ENCODE measurements around the gene NECAP2. TPM values are rescaled to one million over a fixed set of nuclear protein-coding genes. Genes with fewer than 3 reads are reported as not detected.
"Not testable (repeated sequence)": the region's sequence is repeated elsewhere in the genome, so short reads cannot be mapped to it uniquely, and the experiment has no call there.

Gene NECAP2
- total and polyA plus RNA-seq, 7 donors, result 22.8 to 59.2 (median 38.0) TPM

DNA sequence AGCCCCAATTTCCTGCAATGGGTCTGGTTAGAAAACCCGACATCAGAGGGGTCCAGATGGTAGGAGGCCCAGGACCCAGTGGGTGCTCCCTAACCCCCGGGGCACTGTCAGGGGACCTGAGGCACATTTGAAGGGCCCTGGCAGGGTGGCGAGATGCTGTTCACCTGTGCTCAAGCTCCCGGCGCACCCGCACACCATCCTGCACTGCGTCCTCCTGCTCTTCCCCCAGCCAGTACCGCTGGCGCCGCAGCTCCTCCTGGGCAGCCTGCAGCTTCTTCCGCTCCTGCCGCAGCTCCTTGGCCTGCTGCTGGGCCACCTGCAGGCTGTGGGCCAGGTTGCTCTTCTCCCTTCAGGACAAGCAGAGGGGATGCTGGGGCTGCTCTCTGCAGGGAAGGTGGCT is 37.6 kb downstream of the NECAP2 start:
- Histone ChIP-seq H3K36me3 (peaks cover 22 to 90% (median 62%) of the 10 kb centered on the region in 4 donors), H3K4me1 (no peaks in the 10 kb centered on the region), H3K4me3 (no peak overlapping the region), H3K9me3 (no peaks in the 10 kb centered on the region), H3K27me3 (no peaks in the 10 kb centered on the region), H3K27ac (no peak overlapping the region)
- WGBS, 2 donors, result 94 to 97% methylated on average over 12 of the region's 12 CpGs
- peak; percentile 57 for DNase-seq
- intact Hi-C loops (cut with DNase I), result no loop called here
- TF ChIP-seq POLR2A (IDR thresholded peaks at IDR 0.05), result no peak
- TF ChIP-seq POLR2AphosphoS5 (IDR thresholded peaks at IDR 0.05), result no peak
- TF ChIP-seq EP300 (IDR thresholded peaks at IDR 0.05), result no peak

DNA sequence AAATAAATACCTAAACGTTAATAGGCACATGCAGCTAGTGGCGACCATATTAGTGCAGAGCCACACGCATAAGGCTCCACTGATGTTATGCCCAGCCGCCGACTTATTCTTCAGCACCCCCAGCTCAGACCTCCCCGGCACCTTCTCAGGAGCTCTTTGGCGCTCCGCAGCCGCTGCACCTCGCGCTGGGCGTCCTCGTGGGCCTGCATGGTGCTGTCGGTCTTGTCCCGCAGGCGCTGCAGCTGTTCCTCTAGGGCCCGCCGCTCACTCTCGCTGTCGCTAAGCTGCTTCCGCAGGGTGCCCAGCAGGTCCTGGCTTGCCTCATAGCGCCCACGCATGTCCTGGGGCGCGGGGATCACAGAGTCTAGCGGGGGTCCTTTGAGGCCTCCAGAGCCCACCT is 42.6 kb downstream of the NECAP2 start:
- H3K4me3 ChIP-seq; H3K27ac ChIP-seq; H3K4me1 ChIP-seq; intact Hi-C loops (cut with DNase I); H3K9me3 ChIP-seq; H3K27me3 ChIP-seq: not testable (repeated sequence)
- 98% methylated on average over 26 of the region's 26 CpGs for WGBS, 2 donors
- DNase-seq, result peak; percentile 58
- H3K36me3 ChIP-seq, result peaks cover 6 to 89% (median 48%) of the 10 kb centered on the region in 4 donors

DNA sequence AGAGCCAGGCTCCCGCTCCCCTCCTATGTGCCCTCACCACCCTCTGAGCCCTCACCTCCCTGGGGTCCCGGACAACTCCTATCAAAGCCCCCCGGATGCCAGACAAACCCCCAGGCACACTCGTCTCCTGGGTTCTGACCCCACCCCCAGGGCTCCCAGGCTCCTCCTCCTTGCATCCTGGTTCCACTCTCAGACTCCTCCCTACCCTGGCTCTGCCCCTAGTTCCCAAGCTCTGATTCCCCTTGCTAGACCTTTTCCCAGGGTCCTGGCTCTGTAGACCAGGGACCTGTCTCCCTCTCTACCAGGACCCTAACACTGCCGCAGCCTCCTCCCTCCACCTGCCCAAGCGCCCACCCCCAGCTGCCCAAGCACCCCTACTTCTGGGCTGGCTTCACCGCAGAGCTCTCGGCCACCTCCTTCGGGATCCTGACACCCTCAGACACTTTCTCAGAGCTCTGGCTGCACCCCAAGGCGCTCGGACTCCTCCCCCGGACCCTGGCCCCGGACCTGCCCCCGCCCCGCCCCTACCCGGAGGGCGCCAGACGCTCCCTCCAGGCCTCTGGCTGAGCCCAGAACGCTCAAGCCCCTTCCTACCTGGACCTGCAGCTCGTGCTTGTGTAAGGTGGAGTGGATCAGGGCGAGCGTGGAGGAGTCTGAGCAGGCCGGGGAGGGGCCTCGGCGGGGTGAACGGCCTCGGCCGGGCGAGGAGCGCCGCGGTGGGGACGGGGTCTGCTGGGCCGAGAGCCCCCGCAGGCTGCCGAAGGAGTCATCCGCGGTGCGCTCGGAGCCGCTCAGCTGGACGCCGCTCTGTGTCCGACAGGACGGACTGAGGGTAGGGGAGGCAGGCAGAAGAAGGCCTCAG is 43.3 kb downstream of the NECAP2 start:
- H3K27ac ChIP-seq; H3K4me1 ChIP-seq; H3K27me3 ChIP-seq; H3K4me3 ChIP-seq; intact Hi-C loops (cut with DNase I); H3K9me3 ChIP-seq; DNase-seq: not testable (repeated sequence)
- WGBS, 2 donors, result 92 to 93% methylated on average over 41 to 45 of the region's 45 CpGs
- H3K36me3 ChIP-seq, result peaks cover 6 to 88% (median 42%) of the 10 kb centered on the region in 4 donors

DNA sequence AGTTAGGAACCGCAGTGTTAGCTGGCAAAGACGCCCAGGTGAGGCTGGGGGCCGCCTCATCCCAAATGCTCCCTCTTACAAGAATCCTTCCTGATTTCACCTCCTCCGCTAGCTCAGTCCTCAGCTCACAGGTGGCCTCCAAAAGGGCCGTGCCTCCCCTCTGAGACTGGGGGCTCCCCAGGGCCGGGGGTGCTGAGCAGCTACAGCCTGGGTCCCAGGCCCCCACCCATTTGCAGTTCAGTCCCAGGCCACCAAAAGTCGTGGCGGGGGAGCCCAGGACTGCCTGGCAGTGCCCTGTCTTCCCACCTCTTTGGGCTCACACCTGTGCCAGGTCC is 43.9 kb downstream of the NECAP2 start:
- no peaks in the 10 kb centered on the region for H3K4me1 ChIP-seq
- intact Hi-C loops (cut with DNase I), result no loop called here
- H3K36me3 ChIP-seq, result peaks cover 6 to 93% (median 42%) of the 10 kb centered on the region in 4 donors
- TF ChIP-seq EP300 (IDR thresholded peaks at IDR 0.05) (no peak), POLR2AphosphoS5 (IDR thresholded peaks at IDR 0.05) (no peak), POLR2A (IDR thresholded peaks at IDR 0.05) (no peak)
- TF ChIP-seq, protein P1, sequence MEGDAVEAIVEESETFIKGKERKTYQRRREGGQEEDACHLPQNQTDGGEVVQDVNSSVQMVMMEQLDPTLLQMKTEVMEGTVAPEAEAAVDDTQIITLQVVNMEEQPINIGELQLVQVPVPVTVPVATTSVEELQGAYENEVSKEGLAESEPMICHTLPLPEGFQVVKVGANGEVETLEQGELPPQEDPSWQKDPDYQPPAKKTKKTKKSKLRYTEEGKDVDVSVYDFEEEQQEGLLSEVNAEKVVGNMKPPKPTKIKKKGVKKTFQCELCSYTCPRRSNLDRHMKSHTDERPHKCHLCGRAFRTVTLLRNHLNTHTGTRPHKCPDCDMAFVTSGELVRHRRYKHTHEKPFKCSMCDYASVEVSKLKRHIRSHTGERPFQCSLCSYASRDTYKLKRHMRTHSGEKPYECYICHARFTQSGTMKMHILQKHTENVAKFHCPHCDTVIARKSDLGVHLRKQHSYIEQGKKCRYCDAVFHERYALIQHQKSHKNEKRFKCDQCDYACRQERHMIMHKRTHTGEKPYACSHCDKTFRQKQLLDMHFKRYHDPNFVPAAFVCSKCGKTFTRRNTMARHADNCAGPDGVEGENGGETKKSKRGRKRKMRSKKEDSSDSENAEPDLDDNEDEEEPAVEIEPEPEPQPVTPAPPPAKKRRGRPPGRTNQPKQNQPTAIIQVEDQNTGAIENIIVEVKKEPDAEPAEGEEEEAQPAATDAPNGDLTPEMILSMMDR (IDR thresholded peaks at IDR 0.05), result no peak
- H3K4me3 ChIP-seq, result no peak overlapping the region
- no peaks in the 10 kb centered on the region for H3K9me3 ChIP-seq
- 91 to 97% methylated on average over 8 of the region's 8 CpGs for whole genome bisulfite sequencing, 2 donors
- H3K27me3 ChIP-seq, result no peaks in the 10 kb centered on the region
- no peak overlapping the region for H3K27ac ChIP-seq
- no peak for DNase-seq

DNA sequence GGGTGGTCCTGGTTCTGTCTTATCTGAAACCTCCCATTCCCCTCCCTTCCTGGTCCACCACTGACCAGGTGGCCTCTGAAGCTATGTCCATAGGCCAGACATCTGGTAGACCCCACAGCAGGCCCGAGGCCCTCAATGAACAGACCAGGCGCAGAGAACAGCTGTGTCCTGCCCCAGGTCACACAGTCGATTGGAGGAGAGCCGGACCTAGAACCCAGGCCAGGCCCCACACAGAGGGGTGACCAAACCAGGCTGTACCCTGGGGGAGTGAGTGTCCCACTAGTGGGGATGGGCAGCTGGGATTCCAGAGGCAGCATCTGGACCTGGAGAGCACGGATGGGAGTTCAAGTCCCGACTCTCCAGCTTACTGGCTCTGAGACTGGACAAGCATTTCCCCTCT is 44.4 kb downstream of the NECAP2 start:
- intact Hi-C loops (cut with DNase I), result no loop called here
- H3K9me3 ChIP-seq, result no peaks in the 10 kb centered on the region
- no peak overlapping the region for H3K27ac ChIP-seq
- no peaks in the 10 kb centered on the region for H3K4me1 ChIP-seq
- peaks cover 6 to 94% (median 41%) of the 10 kb centered on the region in 4 donors for H3K36me3 ChIP-seq
- TF ChIP-seq POLR2A (IDR thresholded peaks at IDR 0.05) (no peak), EP300 (IDR thresholded peaks at IDR 0.05) (no peak), POLR2AphosphoS5 (IDR thresholded peaks at IDR 0.05) (no peak)
- TF ChIP-seq, protein P1 (IDR thresholded peaks at IDR 0.05), result no peak
- WGBS, 2 donors, result 94 to 95% methylated on average over 6 of the region's 6 CpGs
- H3K4me3 ChIP-seq, result no peak overlapping the region
- DNase-seq, result no peak
- H3K27me3 ChIP-seq, result no peaks in the 10 kb centered on the region

DNA sequence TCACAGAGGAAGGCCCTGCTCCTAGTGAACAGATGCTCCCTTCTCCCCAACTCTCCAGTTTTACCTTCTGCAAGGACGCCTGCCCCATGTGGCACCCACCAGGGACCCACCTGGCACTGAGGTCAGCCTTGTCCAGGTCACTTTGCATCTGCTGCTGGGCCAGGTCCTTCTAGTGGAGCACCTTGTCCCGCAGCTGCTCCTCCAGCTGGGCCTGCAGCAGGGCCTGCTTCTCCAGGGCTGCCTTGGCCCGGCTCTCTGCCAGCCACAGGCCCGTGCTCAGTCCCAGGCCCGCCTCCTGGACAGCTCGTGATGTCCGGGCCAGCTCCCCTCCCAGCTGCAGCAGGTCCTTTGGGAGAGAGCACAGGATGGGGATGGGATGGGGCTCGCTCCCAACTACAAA is 45.8 kb downstream of the NECAP2 start:
- WGBS, 2 donors, result 92 to 95% methylated on average over 8 of the region's 8 CpGs
- H3K36me3 ChIP-seq, result peaks cover 6 to 86% (median 32%) of the 10 kb centered on the region in 4 donors
- DNase-seq; H3K4me1 ChIP-seq; H3K9me3 ChIP-seq; H3K27ac ChIP-seq; H3K27me3 ChIP-seq; H3K4me3 ChIP-seq; intact Hi-C loops (cut with DNase I): not testable (repeated sequence)

DNA sequence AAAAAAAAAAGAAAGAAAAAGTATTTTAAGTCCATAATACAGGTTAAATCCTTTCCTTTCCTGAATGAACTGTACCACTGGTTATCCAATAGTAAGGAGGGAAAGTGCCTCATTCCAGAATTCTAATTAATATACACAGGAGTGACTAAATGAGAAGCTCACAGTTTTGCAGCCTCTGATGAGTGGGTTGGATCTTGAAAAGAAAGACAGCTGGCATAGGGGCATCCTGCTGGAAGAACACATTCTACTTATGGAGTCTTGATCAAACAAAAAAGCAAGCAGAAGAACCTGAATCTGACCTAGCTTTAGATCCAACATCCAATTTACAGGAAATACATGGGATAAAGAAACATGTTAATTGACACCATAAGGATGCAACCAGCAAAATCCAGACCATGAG is 46.5 kb downstream of the NECAP2 start:
- H3K27ac ChIP-seq; intact Hi-C loops (cut with DNase I); H3K27me3 ChIP-seq; H3K4me1 ChIP-seq; DNase-seq; H3K4me3 ChIP-seq; H3K9me3 ChIP-seq: not testable (repeated sequence)
- peaks cover 6 to 80% (median 30%) of the 10 kb centered on the region in 4 donors for H3K36me3 ChIP-seq

DNA sequence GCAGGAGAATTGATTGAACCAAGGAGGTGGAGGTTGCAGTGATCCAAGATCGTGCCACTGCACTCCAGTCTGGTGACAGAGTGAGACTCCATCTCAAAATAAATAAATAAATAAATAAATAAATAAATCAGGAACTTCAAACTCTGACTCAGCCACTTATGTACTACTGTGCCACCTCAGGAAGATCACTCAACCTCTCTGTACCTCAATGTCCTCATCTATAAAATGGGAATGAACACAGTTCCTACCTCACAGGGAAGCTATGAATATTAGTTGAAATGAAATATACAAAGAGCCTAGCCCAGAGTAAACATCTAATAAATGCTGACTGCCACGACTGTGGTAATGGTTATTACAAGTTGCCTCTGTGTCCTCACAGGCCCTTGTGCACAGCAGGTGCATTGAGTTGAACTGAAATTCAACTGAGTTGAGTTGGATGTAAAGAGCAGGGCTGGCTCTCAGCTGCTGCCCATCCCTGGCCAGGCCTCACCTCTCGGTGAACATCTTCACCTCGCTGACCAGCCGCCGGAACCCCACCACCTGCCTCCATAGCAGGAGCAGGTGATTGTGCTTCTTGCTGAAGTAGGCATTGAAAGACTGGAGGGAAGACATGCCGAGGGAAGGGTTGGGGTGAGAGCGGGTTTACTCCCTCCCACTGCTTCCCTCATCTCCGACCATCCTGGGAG is 48.8 kb downstream of the NECAP2 start:
- peaks cover 6 to 58% (median 19%) of the 10 kb centered on the region in 4 donors for H3K36me3 ChIP-seq
- intact Hi-C loops (cut with DNase I); H3K9me3 ChIP-seq; H3K27me3 ChIP-seq; H3K27ac ChIP-seq; H3K4me3 ChIP-seq; H3K4me1 ChIP-seq: not testable (repeated sequence)
- DNase-seq, result peak; percentile 12
- WGBS, 2 donors, result 90 to 94% methylated on average over 9 of the region's 9 CpGs
